Pancreas (tissue), 10 donors: ENCODE data around the gene PRAME. TPM values are rescaled to one million over a fixed set of nuclear protein-coding genes. Genes with fewer than 3 reads are reported as not detected.

Experiments used
- ATAC-seq, 4 donors: fragments of 200-7000 bp; cut with Tn5 transposase; one replicate each; pipeline versions ENCODE4 v1.8.0 to v1.9.1; 2020; ENCODE audit warnings: mild to moderate bottlenecking in 4 of 4, moderate library complexity in 4 of 4
- DNase-seq, 6 donors: peaks; one replicate each; pipeline ENCODE4 v3.0.0-alpha.2; 2020
- FAIRE-seq: peaks from 2 replicates; lab custom pipeline; 2012; peaks lifted over from hg19 to GRCh38; lab: Jason Lieb, UNC
- H3K27ac ChIP-seq, 4 donors: fragments of 200-600 bp; sonication (generic); 1 replicate in 3 of 4; 2 replicates in 1 of 4; pipeline versions ENCODE4 v1.5.0 to v1.8.0; 2020
- H3K27me3 ChIP-seq, 4 donors: fragments of 200-600 bp; one replicate each; pipeline ENCODE4 v1.8.0; 2021
- H3K36me3 ChIP-seq, 3 donors: fragments of 200-600 bp; sonication (generic) in 1 of 3; one replicate each; pipeline versions ENCODE4 v1.5.0 to v1.8.0; 2020 to 2021
- H3K4me1 ChIP-seq, 3 donors: fragments of 200-600 bp; one replicate each; pipeline ENCODE4 v1.8.0; 2021
- H3K4me3 ChIP-seq, 4 donors: fragments of 200-600 bp; sonication (generic) in 2 of 4; one replicate each; pipeline versions ENCODE4 v1.5.0 to v1.8.0; 2020 to 2021
- H3K9me3 ChIP-seq, 4 donors: fragments of 200-600 bp; one replicate each; pipeline ENCODE4 v1.8.0; 2021
- CTCF ChIP-seq, 4 donors: fragments of 200-600 bp; sonication (generic) in 3 of 4; IDR thresholded peaks; one replicate each; pipeline versions ENCODE4 v1.5.0 to v1.8.0; 2021; ENCODE audit warnings: antibody characterized with exemption in 4 of 4
- WGBS, 2 donors: extraction: QIAGEN DNeasy Blood & Tissue Kit; methylation state at CpG; one replicate each; pipeline ENCODE4 v1.1.7; 2013; 5-methylcytosine and 5-hydroxymethylcytosine counted together
- intact Hi-C, 3 donors: fragments of 100-400 bp; cut with DNase I; formaldehyde crosslinking; loops; one replicate each; pipeline versions ENCODE4 v1.11.1 to v1.14.2; 2022
- polyA plus RNA-seq, 2 donors: library from polyadenylated mRNA; stranded (reverse); fragments of 200-250 nt; gene quantifications; one replicate each; pipeline ENCODE4 v1.2.3, GENCODE V29; 2013
- total RNA-seq, 6 donors: library from RNA; stranded (reverse); fragmentation: NEBNext Ultra II Directional in 4 of 6; extraction: Animal tissue kit (Norgen Biotek cat#: 25700) in 4 of 6; gene quantifications; one replicate each; pipeline versions ENCODE4 v1.2.1 to v1.2.4, GENCODE V29; 2021 to 2023
- donor health status: healthy with polysubstance abuse.
- donor health status: DM: no; HTN: no; CAD: no; lungs with moderate emphysema.
- donor health status: DM: no; HTN: no; CAD: no.
- donor health status: control.
- donor health status: control.
- donor health status: Bipolar disorder and iron deficiency.
- donor health status: DM: yes; HTN: yes; CAD: no.
- donor health status: DM: no; HTN: no; CAD: no.
- donor health status: DM: no; HTN: no; CAD: no.
- donor health status: DM: yes; HTN: yes; CAD: no.

Gene PRAME
- total and polyA plus RNA-seq, 8 donors = 1.6 TPM; not detected in 7

DNA sequence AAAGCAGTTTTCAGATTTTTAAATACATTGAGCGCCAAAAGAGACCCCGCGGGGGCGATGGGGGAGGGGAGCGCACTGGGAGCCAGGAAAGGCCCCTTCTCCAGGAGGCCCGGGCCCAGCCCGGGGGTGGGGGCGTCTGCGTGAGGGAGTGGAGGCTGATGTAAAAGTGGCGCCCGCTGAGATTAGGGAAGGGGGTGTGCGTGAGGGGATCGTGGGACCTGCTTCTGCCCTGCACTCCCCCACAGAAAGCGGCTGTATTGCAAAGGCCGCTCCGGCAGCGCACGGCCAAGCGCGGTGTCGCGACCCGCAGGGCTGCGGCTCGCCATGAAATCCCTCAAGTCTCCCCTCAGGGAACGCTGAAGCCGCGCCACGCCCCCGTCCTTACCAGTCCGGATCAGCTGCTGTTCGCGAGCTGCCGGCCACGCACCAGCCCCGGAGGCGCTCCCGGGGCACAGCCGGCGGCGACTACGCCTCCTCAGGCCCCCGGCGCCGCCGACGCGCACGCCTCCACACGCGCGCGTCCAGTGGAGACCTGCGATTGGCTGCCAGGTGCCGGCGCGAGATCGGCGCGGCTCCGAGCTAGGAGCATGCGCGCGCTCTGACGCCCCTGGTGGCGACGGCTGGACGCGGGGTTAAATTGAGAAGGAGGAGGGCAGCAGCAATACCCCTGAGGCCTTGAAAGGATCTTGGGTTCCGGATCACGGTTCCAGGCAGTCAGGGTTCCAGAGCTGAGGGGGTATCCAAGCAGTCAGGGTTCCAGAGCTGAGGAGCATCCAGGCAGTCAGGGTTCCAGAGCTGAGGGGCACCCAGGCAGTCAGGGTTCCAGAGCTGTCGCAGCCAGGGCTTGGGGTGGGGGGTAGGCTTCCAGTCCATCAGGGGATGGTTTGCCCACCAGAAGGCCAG is 50.5 kb downstream of the PRAME start, which contains the start of gene ZNF280B:
ZNF280B (minus strand) TSS at position 469 of the 903 bp plus-strand sequence. CDS start 19,344 bp downstream, outside the sequence.
- intact Hi-C loops = no loop called here
- TF ChIP-seq CTCF (IDR thresholded peaks at IDR 0.05) = peak; percentile 36 to 59 (median 52)
- peak within 1 kb of the TSS; percentile 13 to 70 (median 55) for H3K4me3 ChIP-seq
- H3K27me3 ChIP-seq = no peaks in the 10 kb centered on the region
- 2 to 3% methylated on average over 69 to 72 of the region's 72 CpGs for WGBS, 2 donors
- ATAC-seq = peak; percentile 99 to 100 (median 100)
- no peak within 1 kb of the TSS for H3K27ac ChIP-seq
- H3K36me3 ChIP-seq = no peaks in the 10 kb centered on the region
- DNase-seq = peak; percentile 62 to 92 (median 84)
- FAIRE-seq = no peak
- H3K4me1 ChIP-seq = no peaks in the 10 kb centered on the region
- H3K9me3 ChIP-seq = no peaks in the 10 kb centered on the region

DNA sequence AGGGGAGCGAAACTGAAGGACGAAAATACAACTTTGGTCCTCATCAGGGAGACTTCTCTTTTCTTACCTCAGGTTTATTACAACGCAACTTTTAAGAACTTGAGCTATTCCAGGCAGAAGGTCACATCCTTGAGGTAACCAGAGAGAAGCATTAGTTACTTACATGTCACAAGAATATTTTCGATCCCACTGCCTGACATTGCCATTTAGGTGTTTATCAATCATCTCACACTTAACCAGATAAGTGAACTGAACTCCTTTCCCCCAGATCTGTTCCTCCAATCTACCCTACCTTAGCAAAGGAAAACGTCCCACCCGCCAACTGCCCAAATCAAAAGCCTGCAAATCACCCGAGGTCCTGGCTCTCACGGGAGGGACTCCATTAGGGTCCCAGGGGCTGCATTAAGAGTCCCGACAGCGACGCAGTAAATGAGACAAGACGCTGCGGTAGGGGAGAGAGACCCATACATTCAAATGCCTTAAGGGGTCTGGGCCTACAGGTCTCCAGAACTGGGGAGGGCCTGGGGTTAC is 51.3 kb downstream of the PRAME start:
- FAIRE-seq (no peak), ATAC-seq (peak; percentile 9 to 33 (median 20)), DNase-seq (no peak)
- Histone ChIP-seq H3K4me1 (no peaks in the 10 kb centered on the region), H3K36me3 (no peaks in the 10 kb centered on the region), H3K4me3 (peak overlapping the region; percentile 13 to 70 (median 55)), H3K27me3 (no peaks in the 10 kb centered on the region), H3K9me3 (no peaks in the 10 kb centered on the region), H3K27ac (no peak overlapping the region)
- 30 to 31% methylated on average over 13 of the region's 13 CpGs for WGBS, 2 donors
- no peak for TF ChIP-seq CTCF (IDR thresholded peaks at IDR 0.05)
- intact Hi-C loops = no loop called here

GRCh38 chr22:22506736-22507135 is 52.3 kb downstream of the PRAME start:
- WGBS, 2 donors = 97 to 100% methylated on average over 1 of the region's 1 CpG
- no peak for FAIRE-seq
- no peaks in the 10 kb centered on the region for H3K9me3 ChIP-seq
- intact Hi-C loops = no loop called here
- no peaks in the 10 kb centered on the region for H3K4me1 ChIP-seq
- no peak for TF ChIP-seq CTCF (IDR thresholded peaks at IDR 0.05)
- no peak overlapping the region for H3K4me3 ChIP-seq
- no peak for DNase-seq
- H3K27me3 ChIP-seq = no peaks in the 10 kb centered on the region
- H3K27ac ChIP-seq = no peak overlapping the region
- ATAC-seq = no peak
- no peaks in the 10 kb centered on the region for H3K36me3 ChIP-seq

DNA sequence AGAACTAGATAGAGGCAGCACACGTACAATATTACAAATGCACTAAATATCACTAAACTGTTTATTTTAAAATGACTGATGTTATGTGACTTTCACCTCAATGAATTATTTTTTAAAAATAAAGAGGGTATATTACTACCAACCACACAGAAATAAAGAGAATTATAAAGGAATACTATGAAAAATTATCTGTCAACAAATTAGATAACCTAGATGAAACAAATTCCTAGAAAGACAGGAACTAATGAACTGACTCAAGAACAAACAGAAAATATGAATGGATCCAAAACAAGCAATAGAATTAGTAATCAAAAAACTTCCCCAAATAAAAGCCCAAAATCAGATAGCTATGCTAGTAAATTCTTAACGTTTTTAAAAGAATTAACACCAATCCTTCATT is 60.8 kb downstream of the PRAME start:
- no peak for TF ChIP-seq CTCF (IDR thresholded peaks at IDR 0.05)
- H3K4me1 ChIP-seq = no peaks in the 10 kb centered on the region
- no peak for FAIRE-seq
- no peaks in the 10 kb centered on the region for H3K27me3 ChIP-seq
- H3K9me3 ChIP-seq = no peaks in the 10 kb centered on the region
- 59 to 60% methylated on average over 2 of the region's 2 CpGs for WGBS, 2 donors
- no peak overlapping the region for H3K4me3 ChIP-seq
- intact Hi-C loops = no loop called here
- H3K36me3 ChIP-seq = no peaks in the 10 kb centered on the region
- no peak for DNase-seq
- no peak for ATAC-seq
- no peak overlapping the region for H3K27ac ChIP-seq

Other genes starting within 250 kb of the PRAME start
- gene ZNF280B, start 50.5 kb downstream of the PRAME start, total RNA-seq = 1 to 10 TPM in 3 of 6 donors, under 1 TPM in 3; 0.65 to 1.3 (median 0.97) TPM
- gene ZNF280B, start 50.5 kb downstream of the PRAME start, polyA plus RNA-seq = under 1 TPM; 0.38 to 0.85 TPM
- not detected for gene ZNF280A, start 39.0 kb downstream of the PRAME start, total RNA-seq
- not detected for gene ZNF280A, start 39.0 kb downstream of the PRAME start, polyA plus RNA-seq
- not detected for gene GGTLC2, start 85.3 kb upstream of the PRAME start, total RNA-seq
- not detected for gene GGTLC2, start 85.3 kb upstream of the PRAME start, polyA plus RNA-seq